Muscle of back (tissue), 11 donors: ENCODE measurements around the gene RMC1. TPM values are rescaled to one million over a fixed set of nuclear protein-coding genes. Genes with fewer than 3 reads are reported as not detected.
"Not testable (repeated sequence)": the region's sequence is repeated elsewhere in the genome, so short reads cannot be mapped to it uniquely, and the experiment has no call there.

ENCODE experiments used
- DNase-seq, 3 donors: peaks; one replicate each; pipeline versions ENCODE4 v3.0.0 to v3.0.0-alpha.2; 2013
- polyA plus RNA-seq, 10 donors: library from polyadenylated mRNA; unstranded; fragments of 120-200 nt; gene quantifications; one replicate each; pipeline ENCODE4 v1.2.1, GENCODE V29; 2013; ENCODE audit not compliant: insufficient read length in 10 of 10

The RMC1 gene
- polyA plus RNA-seq, 10 donors, result 10.4 to 17.4 (median 14.3) TPM

- no peak for DNase-seq
Observed at GRCh38 chr18:23495723-23496440, 7.4 kb upstream of the RMC1 start.

GRCh38 chr18:23498117-23498516 is 5.2 kb upstream of the RMC1 start:
- DNase-seq, result no peak

- peak; percentile 29 to 61 (median 47) for DNase-seq
Observed at GRCh38 chr18:23498877-23499276, 4.4 kb upstream of the RMC1 start.

GRCh38 chr18:23499291-23499781 is 4.0 kb upstream of the RMC1 start:
- no peak for DNase-seq

GRCh38 chr18:23501626-23502025 is 1.7 kb upstream of the RMC1 start:
- DNase-seq, result no peak

- no peak for DNase-seq
Observed at GRCh38 chr18:23502516-23503037, 734 bp upstream of the RMC1 start.

GRCh38 chr18:23503963-23504344 is 643 bp downstream of the RMC1 start:
- DNase-seq, result no peak

GRCh38 chr18:23504720-23505119 is 1.4 kb downstream of the RMC1 start:
- DNase-seq, result no peak

GRCh38 chr18:23506393-23506792 is 3.1 kb downstream of the RMC1 start:
- no peak for DNase-seq

GRCh38 chr18:23510923-23511322 is 7.6 kb downstream of the RMC1 start:
- DNase-seq, result not testable (repeated sequence)

GRCh38 chr18:23512216-23512615 is 8.9 kb downstream of the RMC1 start:
- not testable (repeated sequence) for DNase-seq

- DNase-seq, result no peak
Observed at GRCh38 chr18:23512641-23513040, 9.3 kb downstream of the RMC1 start.

- DNase-seq, result peak; percentile 72 to 83 (median 76)
Observed at GRCh38 chr18:23515911-23516546, 12.7 kb downstream of the RMC1 start.

- no peak for DNase-seq
Observed at GRCh38 chr18:23519734-23520133, 16.4 kb downstream of the RMC1 start.

- DNase-seq, result no peak
Observed at GRCh38 chr18:23521271-23521670, 18.0 kb downstream of the RMC1 start.

GRCh38 chr18:23521907-23522306 is 18.6 kb downstream of the RMC1 start:
- no peak for DNase-seq

- peak in 1 of 3 donors; percentile 60 for DNase-seq
Observed at GRCh38 chr18:23523429-23524212, 20.3 kb downstream of the RMC1 start.

- DNase-seq, result no peak
Observed at GRCh38 chr18:23524213-23524707, 20.9 kb downstream of the RMC1 start.

GRCh38 chr18:23526501-23527063 is 23.3 kb downstream of the RMC1 start:
- no peak for DNase-seq

- DNase-seq, result no peak
Observed at GRCh38 chr18:23528580-23529472, 25.5 kb downstream of the RMC1 start.

GRCh38 chr18:23529604-23530003 is 26.3 kb downstream of the RMC1 start:
- DNase-seq, result no peak
